Esophagus muscularis mucosa (tissue), 4 donors: ENCODE data around the gene NT5C2. TPM values are rescaled to one million over a fixed set of nuclear protein-coding genes. Genes with fewer than 3 reads are reported as not detected.
A peak's percentile ranks its signal among the peaks of the same experiment; 100 is the strongest.

Source experiments
- DNase-seq: peaks from one replicate; pipeline ENCODE4 v3.0.0-alpha.2; 2017; ENCODE audit errors: extremely low spot score
- H3K27ac ChIP-seq, 4 donors: fragments of 200-600 bp; sonication (generic); replicated peaks in 1 of 4; 1 replicate in 3 of 4; 2 replicates in 1 of 4; pipeline ENCODE4 v1.5.1; 2016 to 2019; ENCODE audit warnings: mild to moderate bottlenecking in 1 of 4
- H3K27me3 ChIP-seq, 4 donors: fragments of 200-600 bp; sonication (generic); one replicate each; pipeline versions ENCODE4 v1.5.1 to v1.6.0; 2016 to 2019
- H3K36me3 ChIP-seq, 4 donors: fragments of 200-600 bp; sonication (generic); one replicate each; pipeline ENCODE4 v1.5.1; 2016 to 2019
- H3K4me1 ChIP-seq, 4 donors: fragments of 200-600 bp; sonication (generic); one replicate each; pipeline ENCODE4 v1.5.1; 2016 to 2019
- H3K4me3 ChIP-seq, 4 donors: fragments of 200-600 bp; sonication (generic); 1 replicate in 2 of 4; 2 replicates in 2 of 4; pipeline ENCODE4 v1.5.1; 2016 to 2019; ENCODE audit warnings: mild to moderate bottlenecking in 4 of 4, moderate library complexity in 1 of 4
- H3K9me3 ChIP-seq, 4 donors: fragments of 200-600 bp; sonication (generic); 1 replicate in 3 of 4; 2 replicates in 1 of 4; pipeline ENCODE4 v1.5.1; 2016 to 2019
- CTCF ChIP-seq, 3 experiments: fragments of 200-600 bp in 2 of 3; fragments of 450-650 bp in 1 of 3; sonication (generic) in 2 of 3; IDR thresholded peaks; one replicate each; pipeline ENCODE4 v1.5.1; 2017 to 2019; ENCODE audit warnings: antibody characterized with exemption in 3 of 3, mild to moderate bottlenecking in 2 of 3, moderate library complexity in 1 of 3
- EP300 ChIP-seq: sonication (generic); formaldehyde crosslinking; IDR thresholded peaks from one replicate; pipeline ENCODE4 v1.6.1; 2017; ENCODE audit warnings: antibody characterized with exemption
- POLR2A ChIP-seq: fragments of 450-650 bp; IDR thresholded peaks from one replicate; pipeline ENCODE4 v1.6.1; 2017; ENCODE audit warnings: antibody characterized with exemption, moderate library complexity, mild to moderate bottlenecking, low read depth
- POLR2AphosphoS5 ChIP-seq, 2 donors: sonication (generic); formaldehyde crosslinking; IDR thresholded peaks; one replicate each; pipeline ENCODE4 v1.6.1; 2017; ENCODE audit warnings: antibody characterized with exemption in 2 of 2
- WGBS: methylation state at CpG from one replicate; pipeline ENCODE4 v1.1.5; 2018; 5-methylcytosine and 5-hydroxymethylcytosine counted together
- intact Hi-C: fragments of 100-400 bp; cut with DNase I; formaldehyde crosslinking; loops from one replicate; pipeline ENCODE4 v1.15.1; 2023
- total RNA-seq, 4 donors: library from RNA; depleted of rRNA; stranded (reverse); fragments of >200 nt; gene quantifications; one replicate each; pipeline versions ENCODE4 v1.1.0 to v1.2.1, GENCODE V29; 2016

Gene NT5C2
- total RNA-seq, 4 donors from 2014 or later: 49.3 to 85.3 (median 66.0) TPM

GRCh38 chr10:103124420-103125096, 68.5 kb downstream of the NT5C2 start:
- 97% methylated on average over 4 of the region's 4 CpGs for WGBS
- no peak overlapping the region for H3K4me3 ChIP-seq
- TF ChIP-seq POLR2AphosphoS5 (IDR thresholded peaks at IDR 0.05) (no peak), POLR2A (no peak), EP300 (no peak), CTCF (IDR thresholded peaks at IDR 0.05) (no peak)
- intact Hi-C loops: no loop called here
- no peaks in the 10 kb centered on the region for H3K9me3 ChIP-seq
- peaks cover 0 to 17% (median 7%) of the 10 kb centered on the region in 4 donors for H3K36me3 ChIP-seq
- H3K27ac ChIP-seq: peak overlapping the region in 2 of 4 donors; percentile 28 to 58
- peaks cover 64 to 72% (median 68%) of the 10 kb centered on the region in 4 donors for H3K4me1 ChIP-seq
- H3K27me3 ChIP-seq: no peaks in the 10 kb centered on the region
- DNase-seq: no peak

GRCh38 chr10:103123282-103124024, 69.6 kb downstream of the NT5C2 start:
- no peaks in the 10 kb centered on the region for H3K9me3 ChIP-seq
- H3K27ac ChIP-seq: peak overlapping the region; percentile 28 to 58 (median 45)
- WGBS: 67% methylated on average over 7 of the region's 7 CpGs
- no peak overlapping the region for H3K4me3 ChIP-seq
- intact Hi-C loops: no loop called here
- peaks cover 69 to 82% (median 72%) of the 10 kb centered on the region in 4 donors for H3K4me1 ChIP-seq
- no peaks in the 10 kb centered on the region for H3K27me3 ChIP-seq
- peaks cover 0 to 17% (median 7%) of the 10 kb centered on the region in 4 donors for H3K36me3 ChIP-seq
- no peak for TF ChIP-seq CTCF (IDR thresholded peaks at IDR 0.05)
- TF ChIP-seq EP300: no peak
- TF ChIP-seq POLR2A: no peak
- TF ChIP-seq POLR2AphosphoS5 (IDR thresholded peaks at IDR 0.05): no peak
- DNase-seq: no peak

GRCh38 chr10:103120977-103121735, 71.9 kb downstream of the NT5C2 start:
- H3K4me3 ChIP-seq: no peak overlapping the region

GRCh38 chr10:103120546-103120945, 72.5 kb downstream of the NT5C2 start:
- 69% methylated on average over 2 of the region's 2 CpGs for WGBS
- Histone ChIP-seq H3K4me1 (peaks cover 59 to 82% (median 65%) of the 10 kb centered on the region in 4 donors), H3K27ac (peak overlapping the region; percentile 28 to 58 (median 38)), H3K27me3 (no peaks in the 10 kb centered on the region), H3K9me3 (no peaks in the 10 kb centered on the region), H3K4me3 (no peak overlapping the region), H3K36me3 (peaks cover 0 to 4% (median 0%) of the 10 kb centered on the region in 4 donors)
- no peak for TF ChIP-seq EP300
- TF ChIP-seq CTCF (IDR thresholded peaks at IDR 0.05): no peak
- TF ChIP-seq POLR2A: no peak
- TF ChIP-seq POLR2AphosphoS5 (IDR thresholded peaks at IDR 0.05): no peak
- intact Hi-C loops: no loop called here
- DNase-seq: no peak

More at GRCh38 chr10:103120977-103121735, 71.9 kb downstream of the NT5C2 start:
- Histone ChIP-seq H3K4me1 (peaks cover 64 to 83% (median 71%) of the 10 kb centered on the region in 4 donors), H3K27me3 (no peaks in the 10 kb centered on the region), H3K9me3 (no peaks in the 10 kb centered on the region), H3K36me3 (peaks cover 0 to 8% (median 2%) of the 10 kb centered on the region in 4 donors), H3K27ac (peak overlapping the region; percentile 28 to 58 (median 48))
- no peak for DNase-seq
- TF ChIP-seq POLR2AphosphoS5 (IDR thresholded peaks at IDR 0.05) (no peak), CTCF (IDR thresholded peaks at IDR 0.05) (no peak), EP300 (no peak), POLR2A (no peak)
- 22% methylated on average over 2 of the region's 2 CpGs for WGBS
- intact Hi-C loops: no loop called here
